Neural cell (in vitro differentiated cells): ENCODE measurements around the gene ARNT2. TPM values are rescaled to one million over a fixed set of nuclear protein-coding genes. Genes with fewer than 3 reads are reported as not detected.

ENCODE experiments used
- H2AFZ ChIP-seq: fragments of 200-600, 300-800 bp; sonication (generic), shearing (Covaris generic); 2 replicates; pipeline ENCODE4 v1.6.0; 2014; ENCODE audit warnings: low read depth, mild to moderate bottlenecking, antibody characterized with exemption, low read length, moderate library complexity
- H3F3A ChIP-seq: fragments of 200-600 bp; shearing (Covaris generic); 2 replicates; pipeline ENCODE4 v1.6.1; 2016; ENCODE audit warnings: mild to moderate bottlenecking, moderate library complexity, mixed read lengths, antibody characterized with exemption, low read length; ENCODE audit not compliant: insufficient read depth, poor library complexity, severe bottlenecking
- H3K27ac ChIP-seq: fragments of 200-600, 300-800 bp; sonication (generic), shearing (Covaris generic); 2 replicates; pipeline ENCODE4 v1.5.1; 2014; ENCODE audit warnings: mild to moderate bottlenecking, low read length, moderate library complexity
- H3K27me3 ChIP-seq: fragments of 300-800, 200-600 bp; sonication (generic), shearing (Covaris generic); 2 replicates; pipeline ENCODE4 v1.6.0; 2014; ENCODE audit warnings: mild to moderate bottlenecking, low read depth, low read length, moderate library complexity; ENCODE audit not compliant: insufficient read depth
- H3K36me3 ChIP-seq: fragments of 300-800, 200-600 bp; sonication (generic), shearing (Covaris generic); 2 replicates; pipeline ENCODE4 v1.5.1; 2014; ENCODE audit warnings: mild to moderate bottlenecking, antibody characterized with exemption, low read length, moderate library complexity; ENCODE audit not compliant: insufficient read depth
- H3K4me2 ChIP-seq: fragments of 300-800, 200-600 bp; sonication (generic), shearing (Covaris generic); 2 replicates; pipeline ENCODE4 v1.6.0; 2014; ENCODE audit warnings: mild to moderate bottlenecking, low read length
- H3K4me3 ChIP-seq: fragments of 300-800, 200-600 bp; sonication (generic), shearing (Covaris generic); 2 replicates; pipeline ENCODE4 v1.5.1; 2014; ENCODE audit warnings: mild to moderate bottlenecking, low read length, moderate library complexity
- H3K79me2 ChIP-seq: fragments of 200-600 bp; shearing (Covaris generic); replicated peaks from 2 replicates; pipeline ENCODE4 v1.6.0; 2014; ENCODE audit warnings: mild to moderate bottlenecking, low read length, moderate library complexity; ENCODE audit not compliant: insufficient read depth
- H3K9ac ChIP-seq: fragments of 300-800, 200-600 bp; sonication (generic), shearing (Covaris generic); 2 replicates; pipeline ENCODE4 v1.6.1; 2016; ENCODE audit warnings: mild to moderate bottlenecking, low read length, mixed read lengths
- H3K9me2 ChIP-seq: fragments of 200-600 bp; shearing (Covaris generic); 2 replicates; pipeline ENCODE4 v1.6.1; 2016; ENCODE audit warnings: mild to moderate bottlenecking, low read length, mixed read lengths; ENCODE audit not compliant: insufficient read depth
- H3K9me3 ChIP-seq: fragments of 200-600, 300-800 bp; sonication (generic), shearing (Covaris generic); 2 replicates; pipeline ENCODE4 v1.6.1; 2016; ENCODE audit warnings: mild to moderate bottlenecking, mixed run types, low read length, moderate library complexity, mixed read lengths
- H4K20me1 ChIP-seq: fragments of 200-600 bp; shearing (Covaris generic); 2 replicates; pipeline ENCODE4 v1.6.1; 2016; ENCODE audit warnings: mild to moderate bottlenecking, mixed run types; ENCODE audit not compliant: insufficient read depth
- EP300 ChIP-seq: fragments of 450-650 bp; conservative IDR thresholded peaks from 2 replicates; pipeline ENCODE4 v1.6.1; 2014; ENCODE audit warnings: antibody characterized with exemption, mild to moderate bottlenecking, moderate library complexity; ENCODE audit not compliant: poor library complexity, severe bottlenecking
- EZH2 ChIP-seq: fragments of 200-600, 300-800 bp; shearing (Covaris generic), sonication (generic); IDR thresholded peaks from 2 replicates; pipeline ENCODE4 v1.6.1; 2014; ENCODE audit warnings: antibody characterized with exemption, low read length, borderline replicate concordance, mild to moderate bottlenecking; ENCODE audit not compliant: insufficient read depth, poor library complexity, severe bottlenecking
- MXI1 ChIP-seq: fragments of 450-650 bp; conservative IDR thresholded peaks from 2 replicates; pipeline ENCODE4 v1.6.1; 2014; ENCODE audit warnings: antibody characterized with exemption, mild to moderate bottlenecking; ENCODE audit not compliant: poor library complexity, severe bottlenecking
- POLR2AphosphoS5 ChIP-seq: IDR thresholded peaks from 2 replicates; pipeline ENCODE4 v1.6.1; 2012
- RAD21 ChIP-seq: fragments of 450-650 bp; conservative IDR thresholded peaks from 2 replicates; pipeline ENCODE4 v1.6.1; 2014; ENCODE audit warnings: antibody characterized with exemption, mild to moderate bottlenecking, moderate library complexity
- REST ChIP-seq: IDR thresholded peaks from 2 replicates; pipeline ENCODE4 v1.6.1; 2012; ENCODE audit warnings: borderline replicate concordance
- SMC3 ChIP-seq: fragments of 450-650 bp; conservative IDR thresholded peaks from 2 replicates; pipeline ENCODE4 v1.6.1; 2014; ENCODE audit warnings: antibody characterized with exemption, mild to moderate bottlenecking, moderate library complexity; ENCODE audit not compliant: poor library complexity
- TAF1 ChIP-seq: IDR thresholded peaks from 2 replicates; pipeline ENCODE4 v1.6.1; 2012; ENCODE audit warnings: low read depth
- polyA plus RNA-seq: library from polyadenylated mRNA; depleted of rRNA; stranded (reverse); fragments of >200 nt; gene quantifications from 2 replicates; pipeline ENCODE4 v1.2.3, GENCODE V29; 2014
- TF ChIP-seq, protein P1 (sequence below): fragments of 450-650 bp; IDR thresholded peaks from 2 replicates; pipeline ENCODE4 v1.5.1; 2014; ENCODE audit warnings: antibody characterized with exemption, mild to moderate bottlenecking, moderate library complexity; ENCODE audit not compliant: poor library complexity, severe bottlenecking

ARNT2 gene
- polyA plus RNA-seq, 1 donor from 2014 or later = 41.2 TPM

DNA sequence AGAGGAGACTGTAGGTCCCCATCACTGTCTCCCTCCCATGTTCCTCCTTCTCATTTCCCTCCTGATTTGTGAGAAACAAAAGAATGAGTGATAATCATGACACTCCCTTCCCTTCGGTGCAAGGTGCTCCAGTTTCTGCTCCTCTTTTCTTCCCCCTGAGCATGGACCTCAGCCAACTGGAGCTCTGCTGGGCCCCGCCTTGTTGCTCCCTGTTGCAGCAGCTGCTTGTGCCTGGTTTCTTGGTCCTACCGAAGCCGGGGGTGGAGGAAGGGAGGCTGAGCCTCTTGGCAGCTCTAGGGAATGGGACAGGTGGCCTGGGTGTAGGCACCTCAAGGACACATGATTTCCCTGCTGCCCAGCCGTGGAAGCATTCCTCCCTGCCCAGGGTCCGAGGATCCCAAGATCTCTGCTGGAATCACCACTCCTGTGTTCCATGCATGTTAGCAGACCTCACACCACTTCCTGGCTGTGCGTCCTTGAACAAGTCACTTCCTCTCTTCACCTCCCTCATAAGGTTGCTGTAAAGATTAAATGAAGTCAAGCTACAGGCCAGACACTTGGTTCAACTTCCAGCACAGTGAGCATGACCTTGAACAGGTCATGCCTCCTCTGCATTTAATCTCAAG is 159.3 kb downstream of the ARNT2 start:
- no peaks in the 10 kb centered on the region for H3K9me3 ChIP-seq
- H4K20me1 ChIP-seq = no peaks in the 10 kb centered on the region
- H3K27ac ChIP-seq = no peak overlapping the region
- H3K27me3 ChIP-seq = no peaks in the 10 kb centered on the region
- H3F3A ChIP-seq = no peaks in the 10 kb centered on the region
- H3K4me2 ChIP-seq = no peak overlapping the region
- H3K36me3 ChIP-seq = peaks cover 3% of the 10 kb centered on the region
- H3K9ac ChIP-seq = no peak overlapping the region
- H3K9me2 ChIP-seq = no peaks in the 10 kb centered on the region
- H2AFZ ChIP-seq = no peak overlapping the region
- no peak for TF ChIP-seq TAF1
- no peak for TF ChIP-seq SMC3
- no peak for TF ChIP-seq EZH2
- no peak for TF ChIP-seq RAD21
- TF ChIP-seq REST = no peak
- TF ChIP-seq EP300 = no peak
- TF ChIP-seq MXI1 = no peak
- no peak for TF ChIP-seq POLR2AphosphoS5
- no peaks in the 10 kb centered on the region for H3K79me2 ChIP-seq
- no peak overlapping the region for H3K4me3 ChIP-seq

DNA sequence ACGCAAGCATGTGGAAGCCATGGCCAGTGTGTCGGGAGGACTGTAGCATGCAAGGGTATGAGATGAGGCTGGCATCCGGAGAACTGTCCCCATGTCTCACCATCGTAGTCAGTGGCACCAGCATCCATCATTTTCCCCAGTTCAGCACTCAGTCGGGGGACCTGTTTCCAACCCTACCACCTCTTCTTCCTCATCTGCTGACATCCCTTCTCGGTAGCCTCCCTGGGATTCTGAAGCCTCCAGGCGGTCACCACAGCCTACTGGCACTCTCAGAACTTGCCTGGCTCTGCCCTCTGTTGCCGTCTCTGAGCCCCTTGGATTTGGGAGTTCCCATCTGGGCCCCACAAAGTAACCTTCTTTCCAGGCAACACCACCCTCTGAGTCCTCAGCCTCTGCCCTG is 159.9 kb downstream of the ARNT2 start:
- Histone ChIP-seq H3K36me3 (peaks cover 3% of the 10 kb centered on the region), H3K9me2 (no peaks in the 10 kb centered on the region), H4K20me1 (no peaks in the 10 kb centered on the region), H3K27me3 (no peaks in the 10 kb centered on the region), H3K9ac (no peak overlapping the region), H3K4me3 (no peak overlapping the region), H3K9me3 (no peaks in the 10 kb centered on the region), H2AFZ (no peak overlapping the region), H3K79me2 (no peaks in the 10 kb centered on the region), H3K27ac (no peak overlapping the region), H3F3A (no peaks in the 10 kb centered on the region), H3K4me2 (no peak overlapping the region)
- TF ChIP-seq POLR2AphosphoS5 (no peak), SMC3 (no peak), EZH2 (no peak), TAF1 (no peak), REST (no peak), RAD21 (no peak), MXI1 (no peak)
- TF ChIP-seq, protein P1, sequence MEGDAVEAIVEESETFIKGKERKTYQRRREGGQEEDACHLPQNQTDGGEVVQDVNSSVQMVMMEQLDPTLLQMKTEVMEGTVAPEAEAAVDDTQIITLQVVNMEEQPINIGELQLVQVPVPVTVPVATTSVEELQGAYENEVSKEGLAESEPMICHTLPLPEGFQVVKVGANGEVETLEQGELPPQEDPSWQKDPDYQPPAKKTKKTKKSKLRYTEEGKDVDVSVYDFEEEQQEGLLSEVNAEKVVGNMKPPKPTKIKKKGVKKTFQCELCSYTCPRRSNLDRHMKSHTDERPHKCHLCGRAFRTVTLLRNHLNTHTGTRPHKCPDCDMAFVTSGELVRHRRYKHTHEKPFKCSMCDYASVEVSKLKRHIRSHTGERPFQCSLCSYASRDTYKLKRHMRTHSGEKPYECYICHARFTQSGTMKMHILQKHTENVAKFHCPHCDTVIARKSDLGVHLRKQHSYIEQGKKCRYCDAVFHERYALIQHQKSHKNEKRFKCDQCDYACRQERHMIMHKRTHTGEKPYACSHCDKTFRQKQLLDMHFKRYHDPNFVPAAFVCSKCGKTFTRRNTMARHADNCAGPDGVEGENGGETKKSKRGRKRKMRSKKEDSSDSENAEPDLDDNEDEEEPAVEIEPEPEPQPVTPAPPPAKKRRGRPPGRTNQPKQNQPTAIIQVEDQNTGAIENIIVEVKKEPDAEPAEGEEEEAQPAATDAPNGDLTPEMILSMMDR = no peak
